H1 (cell line): ENCODE data around the gene MACROD2. TPM values are rescaled to one million over a fixed set of nuclear protein-coding genes. Genes with fewer than 3 reads are reported as not detected.

Source experiments
- CTCF ChIA-PET: fragments of 300-600 bp; sonication (Branson Sonifier 250); formaldehyde crosslinking; loops from one replicate; lab custom pipeline; 2021; ENCODE audit not compliant: partially characterized antibody; lab: Charles Lee
- POLR2A ChIA-PET: fragments of 300-600 bp; sonication (Branson Sonifier 250); formaldehyde crosslinking; loops from one replicate; lab custom pipeline; 2021; ENCODE audit warnings: inconsistent platforms; ENCODE audit not compliant: partially characterized antibody; lab: Charles Lee
- DNase-seq, 2 experiments: peaks; one replicate each; pipeline versions ENCODE4 v3.0.0 to v3.0.0-alpha.2; 2010 to 2022; ENCODE audit warnings: low spot score in 2 of 2, low read depth in 1 of 2, mixed read lengths in 1 of 2
- FAIRE-seq: peaks from 2 replicates; lab custom pipeline; 2011; peaks lifted over from hg19 to GRCh38; lab: Jason Lieb, UNC
- H2AFZ ChIP-seq: 2 replicates; pipeline ENCODE4 v1.8.1; 2012; ENCODE audit warnings: low read length, inconsistent platforms
- H2AK5ac ChIP-seq: 2 replicates; pipeline ENCODE4 v1.6.1; 2013; ENCODE audit warnings: low read depth, low read length
- H2BK120ac ChIP-seq: replicated peaks from 2 replicates; pipeline ENCODE3; 2013; ENCODE audit warnings: low read depth, low read length, inconsistent platforms
- H2BK12ac ChIP-seq: 2 replicates; pipeline ENCODE4 v1.6.1; 2013; ENCODE audit warnings: low read depth, low read length
- H2BK15ac ChIP-seq: 2 replicates; pipeline ENCODE4 v1.6.1; 2013; ENCODE audit warnings: low read length
- H2BK20ac ChIP-seq: 2 replicates; pipeline ENCODE4 v1.6.1; 2013; ENCODE audit warnings: low read length
- H2BK5ac ChIP-seq: 2 replicates; pipeline ENCODE4 v1.6.1; 2013; ENCODE audit warnings: low read depth, low read length
- H3K14ac ChIP-seq: 2 replicates; pipeline ENCODE4 v1.6.1; 2013; ENCODE audit warnings: inconsistent platforms; ENCODE audit not compliant: insufficient read length
- H3K18ac ChIP-seq: 2 replicates; pipeline ENCODE4 v1.6.1; 2013; ENCODE audit warnings: low read length; ENCODE audit errors: extremely low read depth
- H3K23ac ChIP-seq: 2 replicates; pipeline ENCODE4 v1.6.1; 2013; ENCODE audit warnings: inconsistent platforms; ENCODE audit not compliant: insufficient read length
- H3K23me2 ChIP-seq: 2 replicates; pipeline ENCODE4 v1.6.1; 2013; ENCODE audit warnings: low read depth, low read length
- H3K27ac ChIP-seq: 2 replicates; pipeline ENCODE4 v1.6.1; 2011; ENCODE audit warnings: low read depth, low read length, inconsistent platforms
- H3K27me3 ChIP-seq, 4 experiments: replicated peaks in 1 of 4; 1 replicate in 1 of 4; 2 replicates in 3 of 4; pipeline versions ENCODE4 v1.6.1 to v1.8.1; 2011 to 2013; ENCODE audit warnings: low read length in 3 of 4, mild to moderate bottlenecking in 3 of 4, inconsistent platforms in 2 of 4, mixed read lengths in 2 of 4, moderate library complexity in 1 of 4; ENCODE audit not compliant: control insufficient read depth in 3 of 4, insufficient read depth in 3 of 4; ENCODE audit errors: extremely low read depth in 1 of 4
- H3K36me3 ChIP-seq, 4 experiments: 2 replicates each; pipeline versions ENCODE4 v1.6.1 to v1.8.1; 2011 to 2013; ENCODE audit warnings: mild to moderate bottlenecking in 4 of 4, low read length in 3 of 4, moderate library complexity in 2 of 4, control low read depth in 1 of 4, inconsistent platforms in 1 of 4; ENCODE audit not compliant: insufficient read depth in 4 of 4, control insufficient read depth in 2 of 4
- H3K4ac ChIP-seq: replicated peaks from 2 replicates; pipeline ENCODE3; 2013; ENCODE audit warnings: low read length, low read depth, mixed read lengths, inconsistent platforms; ENCODE audit not compliant: insufficient read length
- H3K4me1 ChIP-seq, 4 experiments: replicated peaks in 1 of 4; 1 replicate in 1 of 4; 2 replicates in 3 of 4; pipeline versions ENCODE4 v1.6.1 to v1.8.1; 2011 to 2013; ENCODE audit warnings: low read length in 3 of 4, inconsistent platforms in 2 of 4, mixed read lengths in 1 of 4; ENCODE audit not compliant: insufficient read depth in 4 of 4, control insufficient read depth in 3 of 4
- H3K4me2 ChIP-seq, 2 experiments: 2 replicates each; pipeline versions ENCODE4 v1.6.1 to v1.8.1; 2011 to 2013; ENCODE audit warnings: low read depth in 2 of 2, low read length in 2 of 2, control low read depth in 1 of 2, inconsistent platforms in 1 of 2, mild to moderate bottlenecking in 1 of 2; ENCODE audit not compliant: insufficient read depth in 1 of 2
- H3K4me3 ChIP-seq, 4 experiments: fragments of 200-600, 300-600 bp in 1 of 4; sonication (generic), shearing (Covaris generic), sonication (Bioruptor Twin) in 1 of 4; 2 replicates each; pipeline versions ENCODE4 v1.5.1 to v1.8.1; 2011 to 2016; ENCODE audit warnings: low read length in 4 of 4, low read depth in 3 of 4, control low read depth in 2 of 4, inconsistent platforms in 2 of 4, mild to moderate bottlenecking in 2 of 4, mixed read lengths in 1 of 4, moderate library complexity in 1 of 4; ENCODE audit not compliant: insufficient read depth in 2 of 4; ENCODE audit errors: extremely low read depth in 1 of 4
- H3K56ac ChIP-seq: replicated peaks from 2 replicates; pipeline ENCODE3; 2013; ENCODE audit warnings: low read depth, mild to moderate bottlenecking, mixed read lengths, low read length, inconsistent platforms; ENCODE audit not compliant: insufficient read length
- H3K79me1 ChIP-seq: 2 replicates; pipeline ENCODE4 v1.6.1; 2013; ENCODE audit warnings: low read depth, low read length, control low read depth
- H3K79me2 ChIP-seq, 2 experiments: 2 replicates each; pipeline versions ENCODE4 v1.6.1 to v1.8.1; 2012 to 2013; ENCODE audit warnings: low read length in 2 of 2, mild to moderate bottlenecking in 2 of 2, inconsistent platforms in 1 of 2; ENCODE audit not compliant: insufficient read depth in 2 of 2, control insufficient read depth in 1 of 2
- H3K9ac ChIP-seq, 4 experiments: replicated peaks in 1 of 4; 1 replicate in 1 of 4; 2 replicates in 3 of 4; pipeline versions ENCODE4 v1.6.1 to v1.8.1; 2011 to 2013; ENCODE audit warnings: low read depth in 3 of 4, low read length in 3 of 4, control low read depth in 2 of 4, mild to moderate bottlenecking in 2 of 4, moderate library complexity in 2 of 4, inconsistent platforms in 1 of 4; ENCODE audit errors: extremely low read depth in 1 of 4
- H3K9me3 ChIP-seq, 2 experiments: 2 replicates each; pipeline versions ENCODE4 v1.6.1 to v1.8.1; 2012 to 2013; ENCODE audit warnings: mild to moderate bottlenecking in 2 of 2, moderate library complexity in 2 of 2, control low read depth in 1 of 2, inconsistent platforms in 1 of 2, low read depth in 1 of 2, low read length in 1 of 2, mixed read lengths in 1 of 2; ENCODE audit not compliant: insufficient read depth in 2 of 2
- H4K20me1 ChIP-seq, 2 experiments: replicated peaks in 1 of 2; 2 replicates each; pipeline versions ENCODE3 to v1.8.1; 2011 to 2013; ENCODE audit warnings: inconsistent platforms in 2 of 2, low read length in 2 of 2, mild to moderate bottlenecking in 1 of 2; ENCODE audit not compliant: insufficient read depth in 2 of 2, control insufficient read depth in 1 of 2
- H4K5ac ChIP-seq: 2 replicates; pipeline ENCODE4 v1.6.1; 2013; ENCODE audit warnings: low read length, low read depth, mixed read lengths, inconsistent platforms; ENCODE audit not compliant: insufficient read length
- H4K8ac ChIP-seq: 2 replicates; pipeline ENCODE4 v1.8.0; 2013; ENCODE audit warnings: mild to moderate bottlenecking, moderate library complexity, low read length, inconsistent platforms; ENCODE audit not compliant: insufficient read depth; ENCODE audit errors: extremely low read depth
- H4K91ac ChIP-seq: replicated peaks from 2 replicates; pipeline ENCODE3; 2013; ENCODE audit warnings: low read length, mixed read lengths, inconsistent platforms; ENCODE audit not compliant: insufficient read length
- KDM1A ChIP-seq: fragments of 200-600, 300-600 bp; sonication (generic); IDR thresholded peaks from 2 replicates; pipeline ENCODE4 v1.7.1; 2016; ENCODE audit warnings: mild to moderate bottlenecking, low read length, borderline replicate concordance
- MAFK ChIP-seq: IDR thresholded peaks from 2 replicates; pipeline ENCODE4 v1.6.1; 2012; ENCODE audit warnings: low read depth, mild to moderate bottlenecking, improper control_type of control experiment, low read length
- polyA plus RNA-seq, 7 experiments: library from polyadenylated mRNA; depleted of rRNA in 3 of 7; stranded (reverse) in 5 of 7; unstranded in 2 of 7; fragments of >200 nt in 5 of 7; fragments of 200-250 nt in 2 of 7; gene quantifications; 1 replicate in 5 of 7; 2 replicates in 1 of 7; 4 replicates in 1 of 7; pipeline versions ENCODE4 v1.2.1 to v1.2.3, GENCODE V29; 2011 to 2013; ENCODE audit warnings: missing spikeins in 2 of 7, mixed read lengths in 2 of 7
- total RNA-seq: library from RNA; stranded (reverse); fragmentation: NEBNext Ultra II Directional; extraction: Animal tissue kit (Norgen Biotek cat#: 25700); gene quantifications from 2 replicates; pipeline ENCODE4 v1.2.1, GENCODE V29; 2021

Gene MACROD2
- total and polyA plus RNA-seq, 2 of the 8 experiments (the other 6 are each of a cell fraction or from before 2014, with no cell fraction given): 0.70 to 3.9 TPM

GRCh38 chr20:14360416-14360815 lies 365.1 kb downstream of the MACROD2 start:
- Histone ChIP-seq H3K9ac (no peak overlapping the region), H3K18ac (no peak overlapping the region), H3K36me3 (no peaks in the 10 kb centered on the region), H3K9me3 (no peaks in the 10 kb centered on the region), H3K4me3 (no peak overlapping the region), H3K23me2 (no peaks in the 10 kb centered on the region), H3K27me3 (no peaks in the 10 kb centered on the region), H4K20me1 (no peaks in the 10 kb centered on the region), H2BK12ac (no peak overlapping the region), H2BK15ac (no peak overlapping the region), H3K23ac (no peak overlapping the region), H3K4ac (no peak overlapping the region), H2BK20ac (no peak overlapping the region), H3K79me1 (no peaks in the 10 kb centered on the region), H3K56ac (no peak overlapping the region), H3K79me2 (no peaks in the 10 kb centered on the region), H2AFZ (no peak overlapping the region), H3K4me2 (no peak overlapping the region), H2AK5ac (no peak overlapping the region), H3K27ac (no peak overlapping the region), H4K91ac (no peak overlapping the region), H4K5ac (no peak overlapping the region), H2BK120ac (no peak overlapping the region), H4K8ac (no peak overlapping the region), H3K4me1 (no peaks in the 10 kb centered on the region), H3K14ac (no peak overlapping the region), H2BK5ac (no peak overlapping the region)
- ChIA-PET CTCF (interaction anchor here (1.7 kb wide), 1 partner anchor 17 kb away, joined by 4 read pairs; no protein-coding TSS in a partner anchor), POLR2A (no interaction called here)
- no peak for TF ChIP-seq MAFK
- TF ChIP-seq KDM1A: no peak
- no peak for DNase-seq
- no peak for FAIRE-seq
